ENCODE data around the gene GPSM1. TPM values are rescaled to one million over a fixed set of nuclear protein-coding genes. Genes with fewer than 3 reads are reported as not detected.

The GPSM1 gene
- total and polyA plus RNA-seq, 9 of the 15 experiments (the other 6 are each of a cell fraction or from before 2014, with no cell fraction given) = 0.04 to 14.2 (median 3.1) TPM

DNA sequence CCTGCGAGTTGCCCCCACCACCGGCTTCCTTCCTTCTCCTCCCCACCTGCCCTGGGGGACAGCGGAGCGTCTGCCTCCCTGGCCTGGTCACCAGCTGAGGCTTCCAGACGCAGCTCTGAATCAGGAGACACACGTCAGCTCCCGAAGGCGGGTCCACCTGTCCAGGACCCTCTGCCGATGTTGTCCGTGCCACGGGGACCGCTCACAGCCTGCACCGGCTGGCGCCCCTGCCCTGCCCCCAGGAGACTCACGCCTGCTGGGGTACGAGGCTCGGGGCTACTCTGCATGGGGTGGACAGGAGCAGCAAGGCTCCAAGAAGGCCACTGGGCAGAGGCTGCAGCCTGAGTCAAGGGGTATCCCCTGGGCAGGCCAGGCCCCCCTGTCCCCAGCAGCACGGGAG lies 21.5 kb upstream of the GPSM1 start:
- Histone ChIP-seq H3K27me3 (ENCODE audit: control insufficient read depth in 2 of 2, insufficient read depth in 2 of 2, low read length in 2 of 2) (peaks cover 8 to 41% of the 10 kb centered on the region in 2 experiments; a peak in 4 of 5 replicates), H3K9me1 (ENCODE audit: control insufficient read depth, insufficient read depth, low read length) (no peaks in the 10 kb centered on the region), H3K9ac (ENCODE audit: insufficient read depth in 1 of 2, low read depth in 2 of 2, low read length in 2 of 2) (0 out of 4 replicates have a peak overlapping the region, but pooled peaks of 1 of the 2 experiments have one; percentile 31), H3K9me3 (replicated peaks; ENCODE audit: control insufficient read depth, insufficient read depth, low read depth, low read length) (peaks cover 12% of the 10 kb centered on the region; the same call in 1 of the 2 replicates), H4K20me1 (replicated peaks; ENCODE audit: control insufficient read depth, insufficient read depth, low read length) (no peaks in the 10 kb centered on the region; the same call in none of the 2 replicates), H3K36me3 (ENCODE audit: control insufficient read depth, insufficient read depth, low read length) (no peaks in the 10 kb centered on the region; the same call in 2 of the 3 replicates), H3K79me2 (ENCODE audit: control insufficient read depth, insufficient read depth, low read length) (no peaks in the 10 kb centered on the region), H3K27ac (ENCODE audit: extremely low read depth, low read depth, low read length) (no peak overlapping the region), H2AFZ (ENCODE audit: low read depth, low read length) (no peak overlapping the region), H3K4me3 (no peak overlapping the region), H3K4me2 (ENCODE audit: insufficient read depth, low read length) (no peak overlapping the region), H3K4me1 (replicated peaks in 1 of 2; ENCODE audit: control insufficient read depth in 2 of 2, insufficient read depth in 2 of 2, low read length in 2 of 2) (peaks cover 5 to 52% of the 10 kb centered on the region in 2 experiments; a peak in 3 of 5 replicates)
- FAIRE-seq (no peak), DNase-seq (ENCODE audit: extremely low read depth in 1 of 4, low spot score in 3 of 4) (no peak), ATAC-seq (peak; percentile 14)
- in situ Hi-C loops (cut with MboI) (no loop called here), intact Hi-C loops (cut with micrococcal nuclease) (no loop called here)
- ChIA-PET CTCF (ENCODE audit: low intra/inter-chr PET ratio) (no interaction called here), POLR2A (interaction anchor here (0.5 to 0.9 kb wide), 2 partner anchors 13 to 17 kb away, joined by 3 read pairs; no protein-coding TSS in a partner anchor)
- 8% methylated on average over 11 of the region's 18 CpGs for WGBS (ENCODE audit: insufficient coverage, low coverage, missing lambda C conversion rate)
- BruUV-seq (replicated peaks) = no TSS peak
- TF ChIP-seq ZNF384 (IDR thresholded peaks at IDR 0.05; ENCODE audit: low read depth, low read length) = no peak
- no peak for TF ChIP-seq ZNF263 (CRISPR knock-in tag; IDR thresholded peaks at IDR 0.05; ENCODE audit: borderline replicate concordance)
- no peak for TF ChIP-seq MECOM (CRISPR knock-in tag; IDR thresholded peaks at IDR 0.05)
- no peak for TF ChIP-seq TRIM24 (IDR thresholded peaks at IDR 0.05)
- no peak for TF ChIP-seq RBFOX2 (IDR thresholded peaks at IDR 0.05; ENCODE audit: low read depth, low read length)
- TF ChIP-seq ZNF586 (CRISPR knock-in tag; conservative IDR thresholded peaks at IDR 0.05) = no peak
- TF ChIP-seq ZNF354B (CRISPR knock-in tag; IDR thresholded peaks at IDR 0.05) = no peak
- no peak for TF ChIP-seq TCFL5 (CRISPR knock-in tag; conservative IDR thresholded peaks at IDR 0.05)
- no peak for TF ChIP-seq TGIF2 (CRISPR knock-in tag; IDR thresholded peaks at IDR 0.05)
- TF ChIP-seq, protein P1, sequence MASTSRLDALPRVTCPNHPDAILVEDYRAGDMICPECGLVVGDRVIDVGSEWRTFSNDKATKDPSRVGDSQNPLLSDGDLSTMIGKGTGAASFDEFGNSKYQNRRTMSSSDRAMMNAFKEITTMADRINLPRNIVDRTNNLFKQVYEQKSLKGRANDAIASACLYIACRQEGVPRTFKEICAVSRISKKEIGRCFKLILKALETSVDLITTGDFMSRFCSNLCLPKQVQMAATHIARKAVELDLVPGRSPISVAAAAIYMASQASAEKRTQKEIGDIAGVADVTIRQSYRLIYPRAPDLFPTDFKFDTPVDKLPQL (IDR thresholded peaks at IDR 0.05; ENCODE audit: extremely low read depth, insufficient read length) = no peak
- no peak for TF ChIP-seq CXXC5 (CRISPR knock-in tag; IDR thresholded peaks at IDR 0.05)
- no peak for TF ChIP-seq HDAC6 (IDR thresholded peaks at IDR 0.05; ENCODE audit: low read depth, low read length)
- TF ChIP-seq ZNF780A (CRISPR knock-in tag; IDR thresholded peaks at IDR 0.05) = no peak
- TF ChIP-seq ZNF431 (CRISPR knock-in tag; IDR thresholded peaks at IDR 0.05) = no peak
- no peak for TF ChIP-seq RFX1 (IDR thresholded peaks at IDR 0.05)
- no peak for TF ChIP-seq ARNT (IDR thresholded peaks at IDR 0.05)
- TF ChIP-seq, protein P2, sequence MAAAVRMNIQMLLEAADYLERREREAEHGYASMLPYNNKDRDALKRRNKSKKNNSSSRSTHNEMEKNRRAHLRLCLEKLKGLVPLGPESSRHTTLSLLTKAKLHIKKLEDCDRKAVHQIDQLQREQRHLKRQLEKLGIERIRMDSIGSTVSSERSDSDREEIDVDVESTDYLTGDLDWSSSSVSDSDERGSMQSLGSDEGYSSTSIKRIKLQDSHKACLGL (CRISPR knock-in tag; IDR thresholded peaks at IDR 0.05; ENCODE audit: borderline replicate concordance, poor library complexity, severe bottlenecking) = no peak
- no peak for TF ChIP-seq RAD51 (IDR thresholded peaks at IDR 0.05; ENCODE audit: borderline replicate concordance, low read depth)
- no peak for TF ChIP-seq ZNF79 (CRISPR knock-in tag; IDR thresholded peaks at IDR 0.05; ENCODE audit: low read depth)
- TF ChIP-seq MED1 (CRISPR knock-in tag; IDR thresholded peaks at IDR 0.05; ENCODE audit: borderline replicate concordance) = no peak

Data from K562 (cell line).